HCT116 (cell line): Measurements from ENCODE around the gene CDKAL1.
"Not testable (repeated sequence)": the region's sequence is repeated elsewhere in the genome, so short reads cannot be mapped to it uniquely, and the experiment has no call there.

Source experiments
- CBX3 ChIP-seq: IDR thresholded peaks from 2 replicates; pipeline ENCODE4 v1.6.1; 2012; ENCODE audit warnings: low read depth
- EZH2 ChIP-seq: fragments of 200-600 bp; sonication (generic); IDR thresholded peaks from 2 replicates; pipeline ENCODE4 v1.6.1; 2017; ENCODE audit warnings: antibody characterized with exemption, mixed run types
- POLR2A ChIP-seq: IDR thresholded peaks from 2 replicates; pipeline ENCODE4 v1.7.0; 2011; ENCODE audit warnings: borderline replicate concordance; ENCODE audit not compliant: insufficient read depth, insufficient read length; ENCODE audit errors: extremely low read depth
- POLR2AphosphoS5 ChIP-seq: IDR thresholded peaks from 2 replicates; pipeline ENCODE4 v1.6.1; 2011; ENCODE audit warnings: mild to moderate bottlenecking, low read depth, low read length, moderate library complexity
- RAD21 ChIP-seq: IDR thresholded peaks from 2 replicates; pipeline ENCODE4 v1.6.1; 2012; ENCODE audit warnings: low read depth, mild to moderate bottlenecking
- SIN3A ChIP-seq: IDR thresholded peaks from 2 replicates; pipeline ENCODE4 v1.6.1; 2012; ENCODE audit warnings: low read depth
- SP1 ChIP-seq: IDR thresholded peaks from 2 replicates; pipeline ENCODE4 v1.6.1; 2012; ENCODE audit warnings: low read depth
- TCF7L2 ChIP-seq: IDR thresholded peaks from 2 replicates; pipeline ENCODE4 v1.7.0; 2011; ENCODE audit warnings: borderline replicate concordance, inconsistent platforms; ENCODE audit not compliant: insufficient read depth, insufficient read length; ENCODE audit errors: extremely low read depth
- YY1 ChIP-seq: IDR thresholded peaks from 2 replicates; pipeline ENCODE4 v1.6.1; 2011; ENCODE audit warnings: low read length, low read depth, moderate library complexity, mild to moderate bottlenecking; ENCODE audit not compliant: insufficient replicate concordance; ENCODE audit errors: extremely low read depth
- ZFX ChIP-seq: fragments of 450-650 bp; IDR thresholded peaks from 2 replicates; pipeline ENCODE4 v1.6.1; 2017
- TF ChIP-seq, protein P1 (sequence below), 3 experiments: fragments of 200-600 bp in 1 of 3; sonication (generic) in 1 of 3; IDR thresholded peaks in 2 of 3; conservative IDR thresholded peaks in 1 of 3; 2 replicates each; pipeline ENCODE4 v1.5.1; 2012 to 2017; ENCODE audit warnings: low read depth in 2 of 3, low read length in 2 of 3, antibody characterized with exemption in 1 of 3, borderline replicate concordance in 1 of 3, control low read depth in 1 of 3, mild to moderate bottlenecking in 1 of 3, mixed read lengths in 1 of 3, mixed run types in 1 of 3, moderate library complexity in 1 of 3; ENCODE audit not compliant: insufficient read depth in 1 of 3
- TF ChIP-seq, protein P2 (sequence below): IDR thresholded peaks from 2 replicates; pipeline ENCODE4 v1.6.1; 2012; ENCODE audit warnings: low read depth

DNA sequence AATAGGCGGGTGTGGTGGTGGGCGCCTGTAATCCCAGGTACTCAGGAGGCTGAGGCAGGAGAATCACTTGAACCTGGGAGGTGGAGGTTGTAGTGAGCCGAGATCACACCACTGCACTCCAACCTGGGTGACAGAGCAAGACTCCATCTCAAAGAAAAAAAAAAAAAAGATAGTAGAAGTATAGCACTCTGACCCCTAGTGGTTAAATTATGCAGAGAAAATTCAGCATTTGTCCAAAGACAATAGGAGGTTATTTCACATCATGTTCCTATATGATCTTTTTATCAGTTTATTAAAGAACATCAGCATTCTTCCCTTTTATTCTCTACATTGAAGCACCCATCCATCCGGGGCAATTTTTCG, 5.2 kb upstream of the CDKAL1 start:
- not testable (repeated sequence) for TF ChIP-seq ZFX, SP1, EZH2, POLR2A, POLR2AphosphoS5, TCF7L2, SIN3A, CBX3, YY1
- TF ChIP-seq, protein P1, sequence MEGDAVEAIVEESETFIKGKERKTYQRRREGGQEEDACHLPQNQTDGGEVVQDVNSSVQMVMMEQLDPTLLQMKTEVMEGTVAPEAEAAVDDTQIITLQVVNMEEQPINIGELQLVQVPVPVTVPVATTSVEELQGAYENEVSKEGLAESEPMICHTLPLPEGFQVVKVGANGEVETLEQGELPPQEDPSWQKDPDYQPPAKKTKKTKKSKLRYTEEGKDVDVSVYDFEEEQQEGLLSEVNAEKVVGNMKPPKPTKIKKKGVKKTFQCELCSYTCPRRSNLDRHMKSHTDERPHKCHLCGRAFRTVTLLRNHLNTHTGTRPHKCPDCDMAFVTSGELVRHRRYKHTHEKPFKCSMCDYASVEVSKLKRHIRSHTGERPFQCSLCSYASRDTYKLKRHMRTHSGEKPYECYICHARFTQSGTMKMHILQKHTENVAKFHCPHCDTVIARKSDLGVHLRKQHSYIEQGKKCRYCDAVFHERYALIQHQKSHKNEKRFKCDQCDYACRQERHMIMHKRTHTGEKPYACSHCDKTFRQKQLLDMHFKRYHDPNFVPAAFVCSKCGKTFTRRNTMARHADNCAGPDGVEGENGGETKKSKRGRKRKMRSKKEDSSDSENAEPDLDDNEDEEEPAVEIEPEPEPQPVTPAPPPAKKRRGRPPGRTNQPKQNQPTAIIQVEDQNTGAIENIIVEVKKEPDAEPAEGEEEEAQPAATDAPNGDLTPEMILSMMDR (IDR thresholded peaks at IDR 0.05 in 2 of 3, conservative IDR thresholded peaks at IDR 0.05 in 1 of 3; ENCODE audit: borderline replicate concordance in 1 of 3, insufficient read depth in 1 of 3, low read depth in 2 of 3, low read length in 2 of 3): peak; percentile 32 to 65 (median 52); a peak in 5 of 6 replicates
- TF ChIP-seq RAD21: peak; percentile 57
- TF ChIP-seq, protein P2, sequence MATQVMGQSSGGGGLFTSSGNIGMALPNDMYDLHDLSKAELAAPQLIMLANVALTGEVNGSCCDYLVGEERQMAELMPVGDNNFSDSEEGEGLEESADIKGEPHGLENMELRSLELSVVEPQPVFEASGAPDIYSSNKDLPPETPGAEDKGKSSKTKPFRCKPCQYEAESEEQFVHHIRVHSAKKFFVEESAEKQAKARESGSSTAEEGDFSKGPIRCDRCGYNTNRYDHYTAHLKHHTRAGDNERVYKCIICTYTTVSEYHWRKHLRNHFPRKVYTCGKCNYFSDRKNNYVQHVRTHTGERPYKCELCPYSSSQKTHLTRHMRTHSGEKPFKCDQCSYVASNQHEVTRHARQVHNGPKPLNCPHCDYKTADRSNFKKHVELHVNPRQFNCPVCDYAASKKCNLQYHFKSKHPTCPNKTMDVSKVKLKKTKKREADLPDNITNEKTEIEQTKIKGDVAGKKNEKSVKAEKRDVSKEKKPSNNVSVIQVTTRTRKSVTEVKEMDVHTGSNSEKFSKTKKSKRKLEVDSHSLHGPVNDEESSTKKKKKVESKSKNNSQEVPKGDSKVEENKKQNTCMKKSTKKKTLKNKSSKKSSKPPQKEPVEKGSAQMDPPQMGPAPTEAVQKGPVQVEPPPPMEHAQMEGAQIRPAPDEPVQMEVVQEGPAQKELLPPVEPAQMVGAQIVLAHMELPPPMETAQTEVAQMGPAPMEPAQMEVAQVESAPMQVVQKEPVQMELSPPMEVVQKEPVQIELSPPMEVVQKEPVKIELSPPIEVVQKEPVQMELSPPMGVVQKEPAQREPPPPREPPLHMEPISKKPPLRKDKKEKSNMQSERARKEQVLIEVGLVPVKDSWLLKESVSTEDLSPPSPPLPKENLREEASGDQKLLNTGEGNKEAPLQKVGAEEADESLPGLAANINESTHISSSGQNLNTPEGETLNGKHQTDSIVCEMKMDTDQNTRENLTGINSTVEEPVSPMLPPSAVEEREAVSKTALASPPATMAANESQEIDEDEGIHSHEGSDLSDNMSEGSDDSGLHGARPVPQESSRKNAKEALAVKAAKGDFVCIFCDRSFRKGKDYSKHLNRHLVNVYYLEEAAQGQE: not testable (repeated sequence)
